HL-60 (cell line): ENCODE measurements around the gene MRE11.

Experiments used
- POLR2AphosphoS5 ChIP-seq: IDR thresholded peaks from 2 replicates; pipeline ENCODE4 v1.6.1; 2012; ENCODE audit warnings: low read depth
- SPI1 ChIP-seq: IDR thresholded peaks from 2 replicates; pipeline ENCODE4 v1.6.1; 2012; ENCODE audit warnings: low read depth, mild to moderate bottlenecking, borderline replicate concordance
- TF ChIP-seq, protein P1 (sequence below): IDR thresholded peaks from one replicate; pipeline ENCODE4 v1.5.1; 2011; ENCODE audit warnings: low read length, control low read depth, inconsistent platforms; ENCODE audit not compliant: insufficient read depth
- TF ChIP-seq, protein P2 (sequence below): IDR thresholded peaks from 2 replicates; pipeline ENCODE4 v1.6.1; 2012; ENCODE audit warnings: low read depth; ENCODE audit not compliant: insufficient replicate concordance

DNA sequence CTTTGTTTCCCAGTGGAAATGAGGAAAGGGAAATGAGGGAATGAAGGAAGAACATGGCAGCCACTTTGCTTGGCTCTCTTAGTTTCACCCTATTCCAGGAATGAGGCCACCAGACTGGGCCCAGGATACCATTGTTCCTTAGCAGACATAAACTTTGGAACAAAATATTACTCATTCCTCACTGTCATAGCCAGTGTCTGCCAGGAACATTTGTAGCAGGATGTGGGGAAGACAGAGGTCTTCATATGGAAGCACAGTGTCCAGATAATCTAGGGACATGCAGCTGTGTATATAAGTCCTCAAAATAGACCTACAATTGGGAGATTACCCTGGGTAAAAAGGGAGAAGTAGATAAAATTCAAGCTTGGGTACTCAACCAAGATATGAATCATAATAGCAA lies 34.9 kb upstream of the MRE11 start:
- TF ChIP-seq, protein P1, sequence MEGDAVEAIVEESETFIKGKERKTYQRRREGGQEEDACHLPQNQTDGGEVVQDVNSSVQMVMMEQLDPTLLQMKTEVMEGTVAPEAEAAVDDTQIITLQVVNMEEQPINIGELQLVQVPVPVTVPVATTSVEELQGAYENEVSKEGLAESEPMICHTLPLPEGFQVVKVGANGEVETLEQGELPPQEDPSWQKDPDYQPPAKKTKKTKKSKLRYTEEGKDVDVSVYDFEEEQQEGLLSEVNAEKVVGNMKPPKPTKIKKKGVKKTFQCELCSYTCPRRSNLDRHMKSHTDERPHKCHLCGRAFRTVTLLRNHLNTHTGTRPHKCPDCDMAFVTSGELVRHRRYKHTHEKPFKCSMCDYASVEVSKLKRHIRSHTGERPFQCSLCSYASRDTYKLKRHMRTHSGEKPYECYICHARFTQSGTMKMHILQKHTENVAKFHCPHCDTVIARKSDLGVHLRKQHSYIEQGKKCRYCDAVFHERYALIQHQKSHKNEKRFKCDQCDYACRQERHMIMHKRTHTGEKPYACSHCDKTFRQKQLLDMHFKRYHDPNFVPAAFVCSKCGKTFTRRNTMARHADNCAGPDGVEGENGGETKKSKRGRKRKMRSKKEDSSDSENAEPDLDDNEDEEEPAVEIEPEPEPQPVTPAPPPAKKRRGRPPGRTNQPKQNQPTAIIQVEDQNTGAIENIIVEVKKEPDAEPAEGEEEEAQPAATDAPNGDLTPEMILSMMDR = no peak
- TF ChIP-seq, protein P2, sequence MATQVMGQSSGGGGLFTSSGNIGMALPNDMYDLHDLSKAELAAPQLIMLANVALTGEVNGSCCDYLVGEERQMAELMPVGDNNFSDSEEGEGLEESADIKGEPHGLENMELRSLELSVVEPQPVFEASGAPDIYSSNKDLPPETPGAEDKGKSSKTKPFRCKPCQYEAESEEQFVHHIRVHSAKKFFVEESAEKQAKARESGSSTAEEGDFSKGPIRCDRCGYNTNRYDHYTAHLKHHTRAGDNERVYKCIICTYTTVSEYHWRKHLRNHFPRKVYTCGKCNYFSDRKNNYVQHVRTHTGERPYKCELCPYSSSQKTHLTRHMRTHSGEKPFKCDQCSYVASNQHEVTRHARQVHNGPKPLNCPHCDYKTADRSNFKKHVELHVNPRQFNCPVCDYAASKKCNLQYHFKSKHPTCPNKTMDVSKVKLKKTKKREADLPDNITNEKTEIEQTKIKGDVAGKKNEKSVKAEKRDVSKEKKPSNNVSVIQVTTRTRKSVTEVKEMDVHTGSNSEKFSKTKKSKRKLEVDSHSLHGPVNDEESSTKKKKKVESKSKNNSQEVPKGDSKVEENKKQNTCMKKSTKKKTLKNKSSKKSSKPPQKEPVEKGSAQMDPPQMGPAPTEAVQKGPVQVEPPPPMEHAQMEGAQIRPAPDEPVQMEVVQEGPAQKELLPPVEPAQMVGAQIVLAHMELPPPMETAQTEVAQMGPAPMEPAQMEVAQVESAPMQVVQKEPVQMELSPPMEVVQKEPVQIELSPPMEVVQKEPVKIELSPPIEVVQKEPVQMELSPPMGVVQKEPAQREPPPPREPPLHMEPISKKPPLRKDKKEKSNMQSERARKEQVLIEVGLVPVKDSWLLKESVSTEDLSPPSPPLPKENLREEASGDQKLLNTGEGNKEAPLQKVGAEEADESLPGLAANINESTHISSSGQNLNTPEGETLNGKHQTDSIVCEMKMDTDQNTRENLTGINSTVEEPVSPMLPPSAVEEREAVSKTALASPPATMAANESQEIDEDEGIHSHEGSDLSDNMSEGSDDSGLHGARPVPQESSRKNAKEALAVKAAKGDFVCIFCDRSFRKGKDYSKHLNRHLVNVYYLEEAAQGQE = no peak
- TF ChIP-seq POLR2AphosphoS5 = no peak
- TF ChIP-seq SPI1 = no peak
